ENCODE results near the gene VWC2. TPM values are rescaled to one million over a fixed set of nuclear protein-coding genes. Genes with fewer than 3 reads are reported as not detected.

The VWC2 gene
- total RNA-seq (2013; cell fraction: nucleolus; rRNA removed) = not detected in 2 replicates
- total RNA-seq (2014; rRNA removed) = 0.06 TPM in 1 of 2 replicates, not detected in the other
- total RNA-seq (2014; rRNA removed; fragmentation: Illumina TruSeq; extraction: Trizol) = not detected in 2 replicates
- total RNA-seq (2021) = not detected in 2 replicates
- not detected for polyA plus RNA-seq (2011; ENCODE audit: low read depth)
- polyA plus RNA-seq (2011; rRNA removed) = under 0.01 and 0.01 TPM in 2 replicates
- polyA plus RNA-seq (2011; cell fraction: cytosol; rRNA removed) = under 0.01 TPM in 2 replicates
- polyA plus RNA-seq (2011; cell fraction: nucleus; rRNA removed) = 0.01 TPM in 1 of 2 replicates, not detected in the other
- 0.01 TPM in 1 of 2 replicates, not detected in the other for polyA plus RNA-seq (2012)
- not detected in 2 replicates for polyA plus RNA-seq (2014; fragmentation: Illumina TruSeq; extraction: Trizol)
- polyA plus RNA-seq (2014; fragmentation: Nextera tagmentation; extraction: Ambion mirVana) = not detected
- polyA plus RNA-seq (2014; rRNA removed) = 0.03 TPM in 1 of 2 replicates, not detected in the other
- not detected for polyA plus RNA-seq (2016; fragmentation: Nextera tagmentation; extraction: Ambion mirVana)
- not detected in 2 replicates for polyA minus RNA-seq (2011; rRNA and poly(A)+ RNA removed)
- not detected in 2 replicates for polyA minus RNA-seq (2011; cell fraction: cytosol; rRNA and poly(A)+ RNA removed)
- not detected in 2 replicates for polyA minus RNA-seq (2011; cell fraction: nucleus; rRNA and poly(A)+ RNA removed)
- Bru-seq, nascent RNA = percentile 20 among the genes with signal in this experiment
- BruChase-seq, experiment 1, labeled RNA remaining after a 6-hour chase = percentile 10 among the genes with signal in this experiment
- BruChase-seq, experiment 2, labeled RNA remaining after a 2-hour chase = percentile 16 among the genes with signal in this experiment
- long read RNA-seq, experiment 1 = 0 reads
- long read RNA-seq, experiment 2 = 0 reads

GRCh38 chr7:49773218-49773935 is at the start of gene VWC2:
TSS of gene VWC2 (plus strand) at chr7:49773638. CDS start at chr7:49775436, 1,798 bp downstream.
- Histone ChIP-seq H4K20me1 (ENCODE audit: control insufficient read depth, insufficient read depth) (no peaks in the 10 kb centered on the region), H3K9me3 (replicated peaks; ENCODE audit: control insufficient read depth, insufficient read depth, low read length) (no peaks in the 10 kb centered on the region; the same call in 2 of the 3 replicates), H3K27ac (ENCODE audit: control insufficient read depth, insufficient read depth) (no peak within 1 kb of the TSS), H3K4me1 (ENCODE audit: control insufficient read depth, insufficient read depth, low read length) (peaks cover 19% of the 10 kb centered on the region), H2AFZ (ENCODE audit: control insufficient read depth, low read depth, low read length) (no peak within 1 kb of the TSS; the same call in 1 of the 2 replicates), H3K4me2 (ENCODE audit: control insufficient read depth, insufficient read depth) (peak within 1 kb of the TSS; percentile 38; the same call in 1 of the 2 replicates), H3K9ac (ENCODE audit: control insufficient read depth, insufficient read depth, low read length) (no peak within 1 kb of the TSS), H3K27me3 (replicated peaks in 1 of 2; ENCODE audit: control insufficient read depth in 2 of 2, insufficient read depth in 2 of 2, low read length in 1 of 2) (peaks cover 13 to 33% of the 10 kb centered on the region in 2 experiments), H3K4me3 (no peak within 1 kb of the TSS; the same call in 1 of the 2 replicates), H3K79me2 (ENCODE audit: control insufficient read depth, insufficient read depth, low read length) (no peaks in the 10 kb centered on the region), H3K36me3 (ENCODE audit: control insufficient read depth in 2 of 2, insufficient read depth in 2 of 2, low read length in 1 of 2) (no peaks in the 10 kb centered on the region)
- in situ Hi-C loops (cut with MboI) = loop anchor here (25.0 kb wide), 1 partner anchor 1836 kb away; the partner anchor contains the start of gene PKD1L1
- 12% methylated on average over 38 of the region's 75 CpGs for WGBS (ENCODE audit: insufficient coverage, insufficient replicate concordance, low lambda C conversion rate, missing lambda C conversion rate)
- ATAC-seq = no peak
- TF ChIP-seq FOXK2 (IDR thresholded peaks at IDR 0.05) (no peak), PAX8 (IDR thresholded peaks at IDR 0.05) (no peak), SRF (IDR thresholded peaks at IDR 0.05; ENCODE audit: low read depth in 2 of 2, low read length in 2 of 2) (no peak)
- no TSS peak for BruUV-seq (replicated peaks)
- ChIA-PET SMC1A (ENCODE audit: uncharacterized antibody, unreplicated experiment) (no interaction called here), RAD21 (ENCODE audit: unreplicated experiment) (no interaction called here), POLR2A (no interaction called here), CTCF (no interaction called here)
- no peak for FAIRE-seq
- DNase-seq (ENCODE audit: low read depth, low spot score) = no peak
- intact Hi-C loops (cut with micrococcal nuclease; ENCODE audit: unreplicated experiment) = no loop called here

DNA sequence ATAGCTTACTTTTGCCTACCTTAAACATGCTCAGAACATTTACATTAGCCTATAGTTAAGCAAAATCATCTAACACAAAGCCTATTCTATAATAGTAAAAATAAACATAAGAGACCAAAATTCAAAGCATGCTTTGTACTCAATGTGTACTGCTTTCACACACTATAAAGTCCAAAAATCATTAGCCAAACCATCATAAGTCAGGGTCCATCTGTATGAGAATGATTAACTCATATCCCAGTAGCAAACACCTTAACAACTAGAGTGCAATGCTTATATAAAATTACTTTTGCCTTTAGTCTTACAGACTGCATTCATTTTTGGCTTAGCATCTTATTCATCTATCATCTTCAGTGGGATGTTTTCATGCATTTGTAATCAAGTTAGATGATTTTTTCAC is 49.4 kb upstream of the VWC2 start:
- Histone ChIP-seq H3K4me1 (ENCODE audit: control insufficient read depth, insufficient read depth, low read length) (no peaks in the 10 kb centered on the region), H4K20me1 (ENCODE audit: control insufficient read depth, insufficient read depth) (no peaks in the 10 kb centered on the region), H3K36me3 (ENCODE audit: control insufficient read depth in 2 of 2, insufficient read depth in 2 of 2, low read length in 1 of 2) (no peaks in the 10 kb centered on the region), H3K4me2 (ENCODE audit: control insufficient read depth, insufficient read depth) (no peak overlapping the region), H3K27ac (ENCODE audit: control insufficient read depth, insufficient read depth) (no peak overlapping the region), H3K4me3 (no peak overlapping the region), H3K27me3 (replicated peaks in 1 of 2; ENCODE audit: control insufficient read depth in 2 of 2, insufficient read depth in 2 of 2, low read length in 1 of 2) (no peaks in the 10 kb centered on the region), H3K9me3 (replicated peaks; ENCODE audit: control insufficient read depth, insufficient read depth, low read length) (no peaks in the 10 kb centered on the region), H2AFZ (ENCODE audit: control insufficient read depth, low read depth, low read length) (no peak overlapping the region), H3K79me2 (ENCODE audit: control insufficient read depth, insufficient read depth, low read length) (no peaks in the 10 kb centered on the region), H3K9ac (ENCODE audit: control insufficient read depth, insufficient read depth, low read length) (no peak overlapping the region)
- RAD21 ChIA-PET (ENCODE audit: unreplicated experiment) = no interaction called here
- intact Hi-C loops (cut with micrococcal nuclease; ENCODE audit: unreplicated experiment) = no loop called here
- SMC1A ChIA-PET (ENCODE audit: uncharacterized antibody, unreplicated experiment) = interaction anchor here (1.4 kb wide), 1 partner anchor 66 kb away, joined by 4 read pairs; no protein-coding TSS in a partner anchor
- CTCF ChIA-PET = no interaction called here
- no peak for FAIRE-seq
- no peak for ATAC-seq
- DNase-seq (ENCODE audit: low read depth, low spot score) = no peak
- BruUV-seq (replicated peaks) = no TSS peak
- in situ Hi-C loops (cut with MboI) = no loop called here
- POLR2A ChIA-PET = no interaction called here
- TF ChIP-seq CHD4 (IDR thresholded peaks at IDR 0.05) (no peak), SMAD1 (IDR thresholded peaks at IDR 0.05; ENCODE audit: low read depth, partially characterized antibody) (no peak), HCFC1 (IDR thresholded peaks at IDR 0.05; ENCODE audit: low read length) (no peak), HDGF (IDR thresholded peaks at IDR 0.05) (no peak)
- TF ChIP-seq, protein P1, sequence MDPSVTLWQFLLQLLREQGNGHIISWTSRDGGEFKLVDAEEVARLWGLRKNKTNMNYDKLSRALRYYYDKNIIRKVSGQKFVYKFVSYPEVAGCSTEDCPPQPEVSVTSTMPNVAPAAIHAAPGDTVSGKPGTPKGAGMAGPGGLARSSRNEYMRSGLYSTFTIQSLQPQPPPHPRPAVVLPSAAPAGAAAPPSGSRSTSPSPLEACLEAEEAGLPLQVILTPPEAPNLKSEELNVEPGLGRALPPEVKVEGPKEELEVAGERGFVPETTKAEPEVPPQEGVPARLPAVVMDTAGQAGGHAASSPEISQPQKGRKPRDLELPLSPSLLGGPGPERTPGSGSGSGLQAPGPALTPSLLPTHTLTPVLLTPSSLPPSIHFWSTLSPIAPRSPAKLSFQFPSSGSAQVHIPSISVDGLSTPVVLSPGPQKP (IDR thresholded peaks at IDR 0.05; ENCODE audit: low read depth, low read length) = no peak
- TF ChIP-seq, protein P2, sequence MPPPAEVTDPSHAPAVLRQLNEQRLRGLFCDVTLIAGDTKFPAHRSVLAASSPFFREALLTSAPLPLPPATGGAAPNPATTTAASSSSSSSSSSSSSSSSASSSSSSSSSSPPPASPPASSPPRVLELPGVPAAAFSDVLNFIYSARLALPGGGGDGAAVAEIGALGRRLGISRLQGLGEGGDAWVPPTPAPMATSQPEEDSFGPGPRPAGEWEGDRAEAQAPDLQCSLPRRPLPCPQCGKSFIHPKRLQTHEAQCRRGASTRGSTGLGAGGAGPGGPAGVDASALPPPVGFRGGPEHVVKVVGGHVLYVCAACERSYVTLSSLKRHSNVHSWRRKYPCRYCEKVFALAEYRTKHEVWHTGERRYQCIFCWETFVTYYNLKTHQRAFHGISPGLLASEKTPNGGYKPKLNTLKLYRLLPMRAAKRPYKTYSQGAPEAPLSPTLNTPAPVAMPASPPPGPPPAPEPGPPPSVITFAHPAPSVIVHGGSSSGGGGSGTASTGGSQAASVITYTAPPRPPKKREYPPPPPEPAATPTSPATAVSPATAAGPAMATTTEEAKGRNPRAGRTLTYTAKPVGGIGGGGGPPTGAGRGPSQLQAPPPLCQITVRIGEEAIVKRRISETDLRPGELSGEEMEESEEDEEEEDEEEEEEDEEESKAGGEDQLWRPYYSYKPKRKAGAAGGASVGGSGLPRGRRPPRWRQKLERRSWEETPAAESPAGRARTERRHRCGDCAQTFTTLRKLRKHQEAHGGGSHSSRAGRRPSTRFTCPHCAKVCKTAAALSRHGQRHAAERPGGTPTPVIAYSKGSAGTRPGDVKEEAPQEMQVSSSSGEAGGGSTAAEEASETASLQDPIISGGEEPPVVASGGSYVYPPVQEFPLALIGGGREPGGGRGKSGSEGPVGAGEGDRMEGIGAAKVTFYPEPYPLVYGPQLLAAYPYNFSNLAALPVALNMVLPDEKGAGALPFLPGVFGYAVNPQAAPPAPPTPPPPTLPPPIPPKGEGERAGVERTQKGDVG (CRISPR knock-in tag; IDR thresholded peaks at IDR 0.05) = no peak
